ENCODE data around the gene GRIP1. TPM values are rescaled to one million over a fixed set of nuclear protein-coding genes. Genes with fewer than 3 reads are reported as not detected.

The GRIP1 gene
- total RNA-seq, 1 experiment from 2014 or later: 22.5 TPM

- TF ChIP-seq TEAD1 (CRISPR knock-in tag; IDR thresholded peaks at IDR 0.05): no peak
- TF ChIP-seq FOXK1 (CRISPR knock-in tag; IDR thresholded peaks at IDR 0.05): no peak
Measured at GRCh38 chr12:66644151-66644550, 34.7 kb downstream of the GRIP1 start (continued).

DNA sequence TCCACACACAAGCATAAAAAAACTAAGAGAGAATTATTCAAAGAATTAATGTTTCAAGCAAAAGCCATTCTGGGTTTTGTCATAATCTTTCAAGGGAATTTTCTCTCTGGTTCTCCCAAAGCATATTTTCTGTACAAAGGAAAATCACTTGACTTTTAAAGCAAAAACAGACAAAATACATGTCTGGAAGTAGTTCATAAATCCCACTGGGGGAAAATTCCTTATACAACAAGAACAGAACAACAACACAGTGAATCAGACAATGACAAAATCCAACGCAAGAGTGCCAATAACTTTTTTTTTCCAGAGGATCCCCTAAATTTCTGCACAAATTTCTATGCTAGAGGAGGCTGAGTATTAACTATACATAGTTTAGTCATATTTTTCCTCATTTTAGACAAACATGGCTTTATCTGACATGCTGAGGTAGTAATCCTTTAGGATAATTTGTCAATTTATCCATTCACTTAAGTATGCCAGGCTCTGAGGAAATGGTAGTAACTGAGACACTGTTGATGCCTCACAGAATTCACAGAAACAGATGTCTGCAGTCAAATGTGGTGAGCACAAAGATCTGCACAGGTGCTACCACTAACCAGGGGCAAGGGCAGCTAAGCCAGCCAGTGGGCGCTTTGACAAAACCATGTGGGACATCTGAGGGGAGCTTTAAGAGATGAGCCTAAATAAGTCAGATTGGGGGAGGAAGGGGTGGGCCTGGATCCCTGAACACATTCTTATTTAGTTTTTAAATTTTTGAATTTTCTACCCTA lies 38.0 kb downstream of the GRIP1 start:
- ChIA-PET CTCF (no interaction called here), POLR2A (no interaction called here)
- Mint-ChIP-seq H3K9me3 (no peaks in the 10 kb centered on the region), H3K27me3 (ENCODE audit: low read depth) (no peaks in the 10 kb centered on the region), H3K36me3 (no peaks in the 10 kb centered on the region), H3K4me3 (no peak overlapping the region), H3K27ac (no peak overlapping the region; the same call in 1 of the 2 replicates), H3K4me1 (peaks cover 4% of the 10 kb centered on the region; the same call in 1 of the 2 replicates)
- DNase-seq (ENCODE audit: low spot score) (no peak), ATAC-seq (no peak)
- TF ChIP-seq ZNF232 (CRISPR knock-in tag; IDR thresholded peaks at IDR 0.05) (no peak), ZBTB21 (CRISPR knock-in tag; IDR thresholded peaks at IDR 0.05; ENCODE audit: borderline replicate concordance) (no peak), NR2C2 (CRISPR knock-in tag; IDR thresholded peaks at IDR 0.05) (no peak), AFF4 (CRISPR knock-in tag; IDR thresholded peaks at IDR 0.05; ENCODE audit: borderline replicate concordance) (no peak), FOXJ3 (CRISPR knock-in tag; IDR thresholded peaks at IDR 0.05; ENCODE audit: borderline replicate concordance) (no peak), TCF7 (CRISPR knock-in tag; IDR thresholded peaks at IDR 0.05; ENCODE audit: low read depth) (no peak), MYBL2 (CRISPR knock-in tag; IDR thresholded peaks at IDR 0.05) (no peak), SP1 (CRISPR knock-in tag; conservative IDR thresholded peaks at IDR 0.05) (no peak), ZNF317 (CRISPR knock-in tag; IDR thresholded peaks at IDR 0.05; ENCODE audit: borderline replicate concordance, low read depth) (no peak), CBFB (CRISPR knock-in tag; IDR thresholded peaks at IDR 0.05; ENCODE audit: low read depth) (no peak)
- TF ChIP-seq, protein P1, sequence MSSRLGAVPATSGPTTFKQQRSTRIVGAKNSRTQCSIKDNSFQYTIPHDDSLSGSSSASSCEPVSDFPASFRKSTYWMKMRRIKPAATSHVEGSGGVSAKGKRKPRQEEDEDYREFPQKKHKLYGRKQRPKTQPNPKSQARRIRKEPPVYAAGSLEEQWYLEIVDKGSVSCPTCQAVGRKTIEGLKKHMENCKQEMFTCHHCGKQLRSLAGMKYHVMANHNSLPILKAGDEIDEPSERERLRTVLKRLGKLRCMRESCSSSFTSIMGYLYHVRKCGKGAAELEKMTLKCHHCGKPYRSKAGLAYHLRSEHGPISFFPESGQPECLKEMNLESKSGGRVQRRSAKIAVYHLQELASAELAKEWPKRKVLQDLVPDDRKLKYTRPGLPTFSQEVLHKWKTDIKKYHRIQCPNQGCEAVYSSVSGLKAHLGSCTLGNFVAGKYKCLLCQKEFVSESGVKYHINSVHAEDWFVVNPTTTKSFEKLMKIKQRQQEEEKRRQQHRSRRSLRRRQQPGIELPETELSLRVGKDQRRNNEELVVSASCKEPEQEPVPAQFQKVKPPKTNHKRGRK (CRISPR knock-in tag; IDR thresholded peaks at IDR 0.05; ENCODE audit: borderline replicate concordance): no peak
- TF ChIP-seq, protein P2, sequence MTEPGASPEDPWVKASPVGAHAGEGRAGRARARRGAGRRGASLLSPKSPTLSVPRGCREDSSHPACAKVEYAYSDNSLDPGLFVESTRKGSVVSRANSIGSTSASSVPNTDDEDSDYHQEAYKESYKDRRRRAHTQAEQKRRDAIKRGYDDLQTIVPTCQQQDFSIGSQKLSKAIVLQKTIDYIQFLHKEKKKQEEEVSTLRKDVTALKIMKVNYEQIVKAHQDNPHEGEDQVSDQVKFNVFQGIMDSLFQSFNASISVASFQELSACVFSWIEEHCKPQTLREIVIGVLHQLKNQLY (CRISPR knock-in tag; IDR thresholded peaks at IDR 0.05): no peak
- TF ChIP-seq, protein P3, sequence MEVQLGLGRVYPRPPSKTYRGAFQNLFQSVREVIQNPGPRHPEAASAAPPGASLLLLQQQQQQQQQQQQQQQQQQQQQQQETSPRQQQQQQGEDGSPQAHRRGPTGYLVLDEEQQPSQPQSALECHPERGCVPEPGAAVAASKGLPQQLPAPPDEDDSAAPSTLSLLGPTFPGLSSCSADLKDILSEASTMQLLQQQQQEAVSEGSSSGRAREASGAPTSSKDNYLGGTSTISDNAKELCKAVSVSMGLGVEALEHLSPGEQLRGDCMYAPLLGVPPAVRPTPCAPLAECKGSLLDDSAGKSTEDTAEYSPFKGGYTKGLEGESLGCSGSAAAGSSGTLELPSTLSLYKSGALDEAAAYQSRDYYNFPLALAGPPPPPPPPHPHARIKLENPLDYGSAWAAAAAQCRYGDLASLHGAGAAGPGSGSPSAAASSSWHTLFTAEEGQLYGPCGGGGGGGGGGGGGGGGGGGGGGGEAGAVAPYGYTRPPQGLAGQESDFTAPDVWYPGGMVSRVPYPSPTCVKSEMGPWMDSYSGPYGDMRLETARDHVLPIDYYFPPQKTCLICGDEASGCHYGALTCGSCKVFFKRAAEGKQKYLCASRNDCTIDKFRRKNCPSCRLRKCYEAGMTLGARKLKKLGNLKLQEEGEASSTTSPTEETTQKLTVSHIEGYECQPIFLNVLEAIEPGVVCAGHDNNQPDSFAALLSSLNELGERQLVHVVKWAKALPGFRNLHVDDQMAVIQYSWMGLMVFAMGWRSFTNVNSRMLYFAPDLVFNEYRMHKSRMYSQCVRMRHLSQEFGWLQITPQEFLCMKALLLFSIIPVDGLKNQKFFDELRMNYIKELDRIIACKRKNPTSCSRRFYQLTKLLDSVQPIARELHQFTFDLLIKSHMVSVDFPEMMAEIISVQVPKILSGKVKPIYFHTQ (CRISPR knock-in tag; IDR thresholded peaks at IDR 0.05): no peak

Data from WTC11 (cell line).